HG02973 (cell line): ENCODE measurements around the gene SEMA3C.

ENCODE experiments used
- ATAC-seq: cut with Tn5 transposase; IDR thresholded peaks from one replicate; pipeline ENCODE4 v1.9.1; 2021; ENCODE audit warnings: moderate library complexity; ENCODE audit not compliant: unreplicated experiment

Gene SEMA3C

GRCh38 chr7:80749270-80749669 is 169.6 kb downstream of the SEMA3C start:
- ATAC-seq: no peak

DNA sequence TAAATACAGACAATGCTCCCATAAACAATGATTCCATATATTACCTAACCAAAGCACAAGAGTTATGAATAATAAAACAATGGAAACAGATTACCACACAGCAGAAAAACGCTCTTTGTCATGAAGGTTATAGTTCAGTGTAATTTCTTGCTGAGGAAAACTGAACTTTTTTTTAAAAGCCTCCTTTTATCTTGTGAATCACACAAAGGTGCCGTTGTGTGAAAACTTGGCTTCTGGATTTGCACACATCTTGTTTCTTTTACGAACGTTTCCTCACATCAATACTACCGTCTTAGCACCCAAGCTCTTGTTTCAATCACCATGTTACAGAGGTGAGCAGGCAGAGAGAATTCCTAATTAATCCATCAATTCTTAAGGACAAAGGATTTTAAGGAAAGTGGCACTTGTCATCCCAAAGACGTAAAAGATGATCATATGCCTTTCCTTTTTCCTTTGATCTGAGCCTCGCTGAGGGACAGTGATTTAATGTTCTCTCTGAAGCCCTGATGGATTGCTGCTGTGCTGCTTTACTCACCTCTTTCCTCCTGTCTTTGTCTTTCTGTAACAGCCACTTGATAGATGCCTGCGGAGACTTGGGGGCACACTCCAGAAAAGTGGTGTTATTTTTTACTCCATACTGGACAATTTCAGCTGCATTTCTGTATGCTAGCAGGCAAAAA is 170.3 kb downstream of the SEMA3C start:
- no peak for ATAC-seq

DNA sequence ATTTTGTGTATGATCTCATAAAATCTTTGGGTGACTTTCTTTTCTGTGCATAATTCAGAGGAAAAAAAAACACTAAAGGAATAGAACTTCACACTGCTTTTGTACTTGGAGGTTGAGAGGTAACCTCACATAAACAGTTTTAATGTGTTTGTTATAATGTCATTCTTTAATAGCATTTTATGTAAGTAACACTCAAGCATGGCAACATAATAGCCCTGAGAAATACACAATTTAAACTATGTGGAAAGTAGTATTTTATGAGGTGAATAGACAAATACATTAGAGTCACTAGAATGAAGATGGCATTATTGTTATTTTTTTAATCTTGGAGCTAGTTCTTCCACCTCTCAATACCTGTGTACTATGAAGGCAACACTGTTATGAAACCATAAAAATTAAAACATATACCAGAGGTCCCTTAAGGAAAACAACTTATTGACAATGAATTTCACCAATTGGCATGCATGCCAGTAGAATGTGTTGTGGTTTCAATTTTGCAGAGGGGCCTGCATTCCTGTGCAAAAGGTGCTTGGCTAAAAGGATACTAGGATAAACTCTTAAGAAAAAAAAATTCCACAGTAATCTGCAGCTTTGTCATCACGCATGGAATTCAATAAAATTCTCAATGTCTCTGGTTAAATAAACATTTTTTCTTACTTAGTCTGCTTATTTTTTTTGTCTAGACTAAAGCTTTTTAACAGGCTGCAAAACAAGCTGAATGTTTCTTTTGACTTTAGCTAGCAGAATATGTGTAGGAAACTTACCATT is 177.9 kb downstream of the SEMA3C start:
- ATAC-seq: no peak

- ATAC-seq: no peak
Observed at GRCh38 chr7:80736371-80737125, 182.3 kb downstream of the SEMA3C start.

- ATAC-seq: no peak
Observed at GRCh38 chr7:80735330-80735729, 183.5 kb downstream of the SEMA3C start.

DNA sequence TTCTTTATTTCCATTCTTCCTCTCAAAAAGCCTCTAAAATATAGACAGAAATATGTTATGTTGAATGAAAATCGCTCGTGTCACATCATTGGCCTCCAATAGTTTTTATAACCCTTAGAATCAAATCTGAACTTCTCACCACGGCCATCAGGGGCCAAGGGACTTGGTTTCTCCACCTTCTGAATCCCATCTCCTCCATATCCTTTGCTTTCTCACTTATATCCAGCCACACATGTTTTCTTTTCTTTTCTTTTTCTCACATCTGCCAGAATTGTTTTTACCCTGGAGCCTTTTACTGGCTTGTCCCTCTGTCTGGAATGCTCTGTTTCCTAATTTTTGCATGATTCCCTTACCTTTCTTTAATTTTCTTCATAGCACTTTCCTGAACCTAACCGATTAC is 184.8 kb downstream of the SEMA3C start:
- ATAC-seq: no peak

DNA sequence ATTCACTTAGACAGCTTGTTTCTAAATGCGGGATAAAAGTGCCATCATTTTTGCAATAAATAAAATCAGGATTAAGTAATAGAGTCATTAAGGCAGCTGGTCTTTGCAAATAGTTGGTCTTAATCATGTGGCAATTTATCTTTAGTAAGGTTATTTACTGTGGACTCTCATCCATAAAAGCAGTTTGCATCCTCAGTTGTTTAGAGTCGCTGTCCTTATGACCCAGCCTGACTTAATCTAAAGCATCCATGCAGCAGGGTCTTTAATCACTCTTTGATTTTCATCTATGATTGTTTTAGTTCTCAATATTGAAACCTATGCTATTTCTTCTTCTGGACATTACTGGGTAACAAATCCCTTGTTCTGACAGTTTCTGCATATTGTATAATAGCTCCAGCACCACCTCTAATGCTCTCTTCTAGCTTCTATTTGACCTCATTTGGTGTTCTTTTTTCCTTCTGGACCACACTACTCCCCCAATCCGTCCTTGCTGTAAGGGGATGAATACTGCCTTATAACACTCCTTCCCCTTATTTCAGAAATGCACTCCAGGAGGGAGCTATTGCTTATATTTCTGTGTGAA is 185.4 kb downstream of the SEMA3C start:
- ATAC-seq: no peak

DNA sequence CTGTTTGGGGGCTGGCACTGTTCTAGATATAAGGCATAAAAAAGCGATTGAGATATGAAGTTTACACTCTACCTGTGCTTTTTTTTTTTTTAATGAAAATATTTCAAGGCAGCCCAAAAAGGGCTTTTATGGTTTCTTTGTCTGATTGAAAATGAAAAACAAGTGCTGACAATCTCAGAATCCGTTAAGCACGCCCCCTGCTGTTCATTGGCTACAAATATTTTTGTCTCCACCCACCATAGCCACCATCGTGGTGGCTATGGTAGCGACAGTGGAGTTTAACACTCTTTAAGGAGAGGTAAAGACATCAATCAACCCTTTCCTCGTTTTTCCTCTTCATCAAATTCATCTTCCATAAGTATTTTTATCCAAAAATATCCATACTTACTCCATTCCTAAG is 186.2 kb downstream of the SEMA3C start:
- ATAC-seq: no peak

DNA sequence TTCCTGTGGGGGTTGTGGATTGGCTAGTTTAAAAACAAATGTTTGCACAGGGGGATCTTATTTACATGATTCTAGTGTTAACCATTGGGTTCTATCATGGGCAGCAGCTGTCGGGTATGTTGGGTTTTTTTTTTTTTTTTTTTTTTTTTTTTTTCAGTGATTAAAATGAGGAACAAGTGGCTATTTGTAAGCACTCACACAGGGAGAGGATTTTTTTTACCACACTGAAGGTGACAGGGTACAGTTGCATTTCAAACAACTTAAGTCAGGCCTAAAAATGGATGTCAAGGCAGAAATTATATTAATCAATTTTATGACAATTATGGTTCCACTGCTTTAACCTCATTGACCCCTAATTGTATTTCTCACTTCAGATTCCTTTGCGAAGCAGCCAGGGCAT is 187.6 kb downstream of the SEMA3C start:
- no peak for ATAC-seq

DNA sequence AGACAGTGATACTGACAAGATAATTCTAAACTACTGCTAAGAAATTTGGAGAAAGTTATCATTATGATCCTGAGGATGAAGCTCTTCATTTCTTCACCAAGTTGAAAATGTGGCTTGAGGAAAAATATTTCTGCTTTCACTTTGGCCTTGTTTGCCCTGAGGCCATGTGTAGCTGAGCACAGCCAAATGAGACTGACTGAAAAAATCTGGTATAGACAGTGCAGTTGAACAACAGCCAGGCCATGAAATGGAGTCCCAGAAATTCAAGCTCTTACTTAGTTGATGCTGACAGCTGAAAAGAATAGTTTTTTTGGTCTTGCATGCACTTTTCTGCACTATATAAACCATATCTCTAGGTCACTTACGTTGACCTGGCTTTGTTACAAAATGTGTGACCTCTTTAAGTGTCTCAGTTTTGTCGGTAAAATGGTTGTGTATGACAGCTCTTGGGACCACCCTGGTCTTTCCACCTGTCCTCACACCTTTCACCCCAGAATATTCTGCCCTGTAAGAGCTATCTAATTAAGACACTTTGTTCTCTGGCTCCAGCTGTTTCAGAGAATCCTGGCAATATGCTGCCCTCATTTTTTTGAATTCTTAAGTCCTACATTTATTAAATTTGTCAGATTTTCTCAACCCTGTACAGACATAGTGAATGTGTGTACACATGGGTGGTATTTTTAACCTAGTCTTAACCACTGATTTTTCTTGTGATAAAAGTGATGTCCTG is 189.1 kb downstream of the SEMA3C start:
- no peak for ATAC-seq

GRCh38 chr7:80726666-80727065 is 192.2 kb downstream of the SEMA3C start:
- ATAC-seq: no peak

- no peak for ATAC-seq
Observed at GRCh38 chr7:80725181-80725611, 193.7 kb downstream of the SEMA3C start.

DNA sequence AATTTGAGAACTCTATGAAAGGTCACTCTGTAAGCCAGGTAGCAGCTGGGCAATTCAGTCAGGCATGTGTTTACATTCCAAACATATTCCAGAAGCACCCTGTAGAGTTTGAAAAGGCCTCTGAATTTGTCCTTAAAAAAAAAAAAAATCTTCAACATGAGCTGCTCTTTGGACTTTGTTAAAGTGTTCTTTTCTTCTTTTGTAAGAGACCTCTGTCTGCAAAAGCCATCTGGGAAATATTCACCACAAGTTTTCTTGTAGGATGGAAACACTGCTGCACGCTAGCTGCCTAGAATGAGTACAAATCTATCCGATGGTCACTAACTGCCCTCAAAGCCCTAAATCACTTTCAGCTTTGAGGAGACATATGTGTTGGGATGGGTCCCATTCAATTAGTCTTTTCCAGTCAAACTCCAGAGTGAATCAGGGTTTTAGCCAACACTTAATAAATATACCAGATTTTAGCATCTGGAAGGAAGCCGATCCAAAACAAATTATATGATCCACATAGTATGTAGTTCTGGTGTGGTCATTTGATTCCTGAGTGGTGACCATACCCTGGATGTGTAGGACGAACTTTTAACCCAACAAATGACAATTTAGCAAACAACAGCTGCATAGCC is 194.5 kb downstream of the SEMA3C start:
- no peak for ATAC-seq

GRCh38 chr7:80722616-80723195 is 196.1 kb downstream of the SEMA3C start:
- ATAC-seq: no peak

- no peak for ATAC-seq
Observed at GRCh38 chr7:80721883-80722615, 196.8 kb downstream of the SEMA3C start.

DNA sequence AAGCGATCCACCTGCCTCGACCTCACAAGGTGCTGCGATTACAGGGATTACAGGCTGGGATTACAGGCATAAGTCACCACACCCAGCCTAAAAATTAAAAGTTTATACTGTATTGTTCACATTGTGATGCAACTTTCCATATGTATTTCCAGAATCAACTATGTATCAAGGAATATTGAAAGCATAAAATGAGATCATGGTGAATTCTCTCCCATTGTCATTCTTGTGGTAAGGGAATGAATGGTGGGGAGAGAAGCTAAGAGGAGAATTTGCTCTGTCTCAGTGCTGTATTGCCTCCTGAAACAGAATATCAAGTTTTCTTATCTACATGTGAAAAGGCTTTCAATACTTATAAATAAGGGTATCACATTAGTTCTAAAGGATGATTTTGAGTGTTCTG is 198.7 kb downstream of the SEMA3C start:
- no peak for ATAC-seq

DNA sequence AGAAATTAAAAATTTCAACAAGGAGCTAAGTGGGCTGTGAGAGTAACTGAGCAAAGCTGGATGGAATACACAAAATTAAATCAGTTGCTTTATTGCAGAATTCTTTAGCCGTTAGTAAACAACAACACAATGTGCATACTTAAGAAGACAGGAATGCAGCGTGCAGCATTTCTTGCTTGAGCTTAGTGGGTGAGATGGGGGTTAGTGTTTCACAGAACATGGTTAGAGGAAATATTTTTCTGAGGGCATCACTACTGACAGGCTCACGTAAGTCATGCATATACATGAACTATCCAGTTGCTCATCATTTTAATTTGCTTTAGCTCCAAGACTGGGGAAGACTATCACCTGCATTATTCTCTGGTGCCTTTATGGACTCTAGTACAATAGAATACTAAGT is 199.6 kb downstream of the SEMA3C start:
- no peak for ATAC-seq

DNA sequence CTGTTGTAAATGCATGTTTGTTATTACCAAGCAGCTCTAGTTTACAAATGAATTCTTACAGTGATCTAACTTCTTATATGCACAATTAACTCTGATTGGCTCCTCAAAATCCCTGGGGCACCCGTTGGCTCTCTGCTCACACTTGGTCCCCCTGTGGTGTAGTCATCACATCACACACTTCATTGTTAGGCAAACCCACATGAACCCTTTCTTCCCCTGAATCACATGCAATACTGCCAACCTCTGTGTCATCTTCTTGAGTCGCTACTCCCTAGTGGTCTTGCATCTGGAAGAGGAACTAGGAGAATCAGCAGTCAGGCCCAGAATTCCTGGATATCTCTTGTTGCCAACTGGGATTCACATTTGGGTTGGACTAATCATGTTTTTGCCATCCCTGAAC is 207.3 kb downstream of the SEMA3C start:
- no peak for ATAC-seq

GRCh38 chr7:80708123-80708522 is 210.7 kb downstream of the SEMA3C start:
- no peak for ATAC-seq
